ENCODE measurements around the gene C14orf132. TPM values are rescaled to one million over a fixed set of nuclear protein-coding genes. Genes with fewer than 3 reads are reported as not detected.
A peak's percentile ranks its signal among the peaks of the same experiment; 100 is the strongest.

The C14orf132 gene
- polyA plus RNA-seq, 3 donors, result not detected

DNA sequence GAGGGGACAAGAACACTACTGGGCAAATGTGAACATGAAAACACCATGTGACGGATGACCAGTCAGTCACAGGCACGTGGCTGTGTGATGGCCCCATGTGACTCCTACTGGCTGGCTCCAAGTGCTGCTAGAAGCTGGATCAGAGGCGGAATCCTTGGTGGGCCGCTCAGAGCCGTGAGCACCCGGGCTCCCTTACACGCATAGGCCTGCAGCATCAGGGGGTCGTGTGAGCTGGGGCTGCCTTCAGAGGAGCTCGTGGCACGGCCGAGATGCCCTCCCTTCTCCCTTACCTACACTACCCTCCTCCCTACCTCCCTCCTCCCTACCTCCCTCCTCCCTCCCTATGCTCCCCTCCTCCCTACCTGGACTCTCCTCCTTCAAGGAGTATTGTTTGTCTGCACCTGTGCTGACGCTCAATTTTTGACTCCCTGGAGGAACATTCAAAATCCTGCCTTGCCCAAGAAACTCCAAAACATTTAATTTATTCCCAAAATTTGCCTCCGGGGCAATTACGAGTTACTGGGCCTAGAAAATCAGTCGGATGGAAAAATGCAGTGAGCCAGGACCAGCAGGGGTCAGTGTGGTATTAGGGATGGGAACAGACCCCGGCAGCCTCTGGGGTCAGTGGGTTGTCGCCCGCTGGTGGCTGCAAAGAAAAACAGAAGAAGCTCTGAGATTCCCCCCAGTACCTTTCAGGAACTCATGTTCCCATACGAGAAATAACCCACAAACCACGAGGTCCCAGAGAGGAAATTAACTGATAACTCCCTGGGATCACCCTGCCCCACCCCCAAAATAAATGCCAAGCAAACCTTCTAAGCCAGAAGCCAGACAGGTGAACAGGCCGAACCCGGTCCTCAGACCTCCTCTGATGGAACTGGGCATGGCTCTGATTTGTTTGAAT is 61.3 kb downstream of the C14orf132 start:
- Histone ChIP-seq H3K36me3 (replicated peaks in 1 of 2; ENCODE audit: control insufficient read depth in 1 of 2, insufficient read depth in 2 of 2, low read length in 2 of 2) (no peaks in the 10 kb centered on the region), H3K27ac (ENCODE audit: low read depth in 1 of 2, low read length in 2 of 2) (no peak overlapping the region), H3K79me2 (ENCODE audit: insufficient read depth, low read length) (no peaks in the 10 kb centered on the region), H3K9ac (ENCODE audit: insufficient read depth, low read length, poor library complexity, severe bottlenecking) (no peak overlapping the region), H3K4me1 (ENCODE audit: control insufficient read depth in 1 of 2, insufficient read depth in 2 of 2, low read length in 2 of 2) (no peaks in the 10 kb centered on the region), H2AFZ (ENCODE audit: insufficient read depth, low read depth, low read length, poor library complexity, severe bottlenecking) (no peak overlapping the region), H3K4me2 (replicated peaks; ENCODE audit: extremely low read depth, low read length, poor library complexity, severe bottlenecking) (no peak overlapping the region), H3K9me3 (replicated peaks in 1 of 2; ENCODE audit: control insufficient read depth in 1 of 2, insufficient read depth in 1 of 2, low read length in 2 of 2) (no peaks in the 10 kb centered on the region), H3K4me3 (replicated peaks in 1 of 3; ENCODE audit: low read depth in 2 of 3, low read length in 3 of 3) (no peak overlapping the region), H3K27me3 (ENCODE audit: control insufficient read depth in 2 of 2, insufficient read depth in 2 of 2, low read length in 2 of 2) (no peaks in the 10 kb centered on the region), H4K20me1 (ENCODE audit: insufficient read depth, low read length) (no peaks in the 10 kb centered on the region)
- WGBS (ENCODE audit: insufficient coverage), result 56% methylated on average over 14 of the region's 22 CpGs
- Mint-ChIP-seq H3K4me1 (no peaks in the 10 kb centered on the region), H3K9me3 (peaks cover 0 to 2% (median 0%) of the 10 kb centered on the region in 7 donors), H3K4me3 (no peak overlapping the region), H3K27ac (no peak overlapping the region), H3K27me3 (ENCODE audit: low read depth in 3 of 3) (peaks cover 3 to 9% (median 4%) of the 10 kb centered on the region in 3 donors), H3K36me3 (no peaks in the 10 kb centered on the region)
- peak in 2 of 3 donors; percentile 1 to 27 for DNase-seq
- intact Hi-C loops (cut with micrococcal nuclease), result loop anchor here in 1 of 2 donors (10.0 kb wide), 1 partner anchor 174 kb away; no protein-coding TSS in a partner anchor
- TF ChIP-seq, protein P1, sequence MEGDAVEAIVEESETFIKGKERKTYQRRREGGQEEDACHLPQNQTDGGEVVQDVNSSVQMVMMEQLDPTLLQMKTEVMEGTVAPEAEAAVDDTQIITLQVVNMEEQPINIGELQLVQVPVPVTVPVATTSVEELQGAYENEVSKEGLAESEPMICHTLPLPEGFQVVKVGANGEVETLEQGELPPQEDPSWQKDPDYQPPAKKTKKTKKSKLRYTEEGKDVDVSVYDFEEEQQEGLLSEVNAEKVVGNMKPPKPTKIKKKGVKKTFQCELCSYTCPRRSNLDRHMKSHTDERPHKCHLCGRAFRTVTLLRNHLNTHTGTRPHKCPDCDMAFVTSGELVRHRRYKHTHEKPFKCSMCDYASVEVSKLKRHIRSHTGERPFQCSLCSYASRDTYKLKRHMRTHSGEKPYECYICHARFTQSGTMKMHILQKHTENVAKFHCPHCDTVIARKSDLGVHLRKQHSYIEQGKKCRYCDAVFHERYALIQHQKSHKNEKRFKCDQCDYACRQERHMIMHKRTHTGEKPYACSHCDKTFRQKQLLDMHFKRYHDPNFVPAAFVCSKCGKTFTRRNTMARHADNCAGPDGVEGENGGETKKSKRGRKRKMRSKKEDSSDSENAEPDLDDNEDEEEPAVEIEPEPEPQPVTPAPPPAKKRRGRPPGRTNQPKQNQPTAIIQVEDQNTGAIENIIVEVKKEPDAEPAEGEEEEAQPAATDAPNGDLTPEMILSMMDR (IDR thresholded peaks at IDR 0.05), result peak; percentile 35

DNA sequence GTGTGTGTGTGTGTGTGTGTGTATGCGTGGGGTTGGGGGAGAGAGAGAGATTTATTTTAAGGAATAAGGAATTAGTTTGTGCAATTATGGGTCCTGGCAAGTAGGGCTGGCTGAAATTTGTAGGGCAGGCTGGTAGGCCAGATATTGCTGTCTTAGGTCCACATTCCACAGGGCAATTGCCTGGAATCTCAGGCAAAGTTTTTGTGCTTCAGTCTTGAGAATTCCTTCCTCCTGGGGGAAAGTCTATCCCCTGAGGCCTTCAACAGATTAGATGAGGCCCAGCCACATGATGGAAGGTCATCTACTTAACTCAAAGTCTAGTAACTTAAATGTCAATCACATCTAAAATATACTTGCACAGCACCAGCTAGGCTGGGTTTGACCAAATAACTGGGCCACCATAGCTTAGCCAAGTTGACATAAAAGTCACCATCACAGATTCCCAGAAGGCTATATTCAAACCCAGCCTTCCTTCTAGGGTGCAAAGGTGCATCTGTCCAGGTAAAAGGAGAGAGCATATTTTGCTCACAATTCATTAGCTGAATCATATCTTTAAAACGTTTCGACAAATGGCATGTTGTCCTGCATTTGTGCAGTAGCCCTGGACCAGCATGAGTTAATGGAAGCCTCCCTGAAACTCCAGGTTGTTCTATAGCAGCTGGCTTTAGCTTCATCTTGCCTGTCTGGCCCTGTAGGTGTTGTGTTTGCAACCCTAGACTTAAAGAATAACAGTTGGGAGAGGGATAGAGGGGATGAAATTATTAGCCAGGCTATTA is 63.1 kb downstream of the C14orf132 start:
- no peak overlapping the region for H3K4me3 Mint-ChIP-seq
- no peak overlapping the region for H3K27ac Mint-ChIP-seq
- no peak for DNase-seq
- H3K36me3 ChIP-seq (replicated peaks in 1 of 2; ENCODE audit: control insufficient read depth in 1 of 2, insufficient read depth in 2 of 2, low read length in 2 of 2), result no peaks in the 10 kb centered on the region
- peaks cover 0 to 2% (median 0%) of the 10 kb centered on the region in 7 donors for H3K9me3 Mint-ChIP-seq
- H3K9ac ChIP-seq (ENCODE audit: insufficient read depth, low read length, poor library complexity, severe bottlenecking), result no peak overlapping the region
- H3K27me3 ChIP-seq (ENCODE audit: control insufficient read depth in 2 of 2, insufficient read depth in 2 of 2, low read length in 2 of 2), result no peaks in the 10 kb centered on the region
- peaks cover 1 to 5% (median 1%) of the 10 kb centered on the region in 3 donors for H3K27me3 Mint-ChIP-seq (ENCODE audit: low read depth in 3 of 3)
- no CpG with 5 or more reads among the region's 3 CpGs for WGBS (ENCODE audit: insufficient coverage)
- TF ChIP-seq, protein P1 (IDR thresholded peaks at IDR 0.05), result no peak
- H4K20me1 ChIP-seq (ENCODE audit: insufficient read depth, low read length), result no peaks in the 10 kb centered on the region
- H3K9me3 ChIP-seq (replicated peaks in 1 of 2; ENCODE audit: control insufficient read depth in 1 of 2, insufficient read depth in 1 of 2, low read length in 2 of 2), result no peaks in the 10 kb centered on the region
- H3K4me3 ChIP-seq (replicated peaks in 1 of 3; ENCODE audit: low read depth in 2 of 3, low read length in 3 of 3), result no peak overlapping the region
- no peaks in the 10 kb centered on the region for H3K4me1 ChIP-seq (ENCODE audit: control insufficient read depth in 1 of 2, insufficient read depth in 2 of 2, low read length in 2 of 2)
- H3K4me1 Mint-ChIP-seq, result no peaks in the 10 kb centered on the region
- no peaks in the 10 kb centered on the region for H3K36me3 Mint-ChIP-seq
- intact Hi-C loops (cut with micrococcal nuclease), result loop anchor here in 1 of 2 donors (10.0 kb wide), 1 partner anchor 173 kb away; no protein-coding TSS in a partner anchor
- no peak overlapping the region for H2AFZ ChIP-seq (ENCODE audit: insufficient read depth, low read depth, low read length, poor library complexity, severe bottlenecking)
- H3K4me2 ChIP-seq (replicated peaks; ENCODE audit: extremely low read depth, low read length, poor library complexity, severe bottlenecking), result no peak overlapping the region
- no peak overlapping the region for H3K27ac ChIP-seq (ENCODE audit: low read depth in 1 of 2, low read length in 2 of 2)
- H3K79me2 ChIP-seq (ENCODE audit: insufficient read depth, low read length), result no peaks in the 10 kb centered on the region
